HL-60 (cell line): ENCODE data around the gene RAB8B.

Experiments used
- GABPA ChIP-seq: IDR thresholded peaks from 2 replicates; pipeline ENCODE4 v1.6.1; 2012; ENCODE audit warnings: low read depth
- POLR2AphosphoS5 ChIP-seq: IDR thresholded peaks from 2 replicates; pipeline ENCODE4 v1.6.1; 2012; ENCODE audit warnings: low read depth
- SPI1 ChIP-seq: IDR thresholded peaks from 2 replicates; pipeline ENCODE4 v1.6.1; 2012; ENCODE audit warnings: low read depth, mild to moderate bottlenecking, borderline replicate concordance
- TF ChIP-seq, protein P1 (sequence below): IDR thresholded peaks from one replicate; pipeline ENCODE4 v1.5.1; 2011; ENCODE audit warnings: low read length, control low read depth, inconsistent platforms; ENCODE audit not compliant: insufficient read depth
- TF ChIP-seq, protein P2 (sequence below): IDR thresholded peaks from 2 replicates; pipeline ENCODE4 v1.6.1; 2012; ENCODE audit warnings: low read depth; ENCODE audit not compliant: insufficient replicate concordance

DNA sequence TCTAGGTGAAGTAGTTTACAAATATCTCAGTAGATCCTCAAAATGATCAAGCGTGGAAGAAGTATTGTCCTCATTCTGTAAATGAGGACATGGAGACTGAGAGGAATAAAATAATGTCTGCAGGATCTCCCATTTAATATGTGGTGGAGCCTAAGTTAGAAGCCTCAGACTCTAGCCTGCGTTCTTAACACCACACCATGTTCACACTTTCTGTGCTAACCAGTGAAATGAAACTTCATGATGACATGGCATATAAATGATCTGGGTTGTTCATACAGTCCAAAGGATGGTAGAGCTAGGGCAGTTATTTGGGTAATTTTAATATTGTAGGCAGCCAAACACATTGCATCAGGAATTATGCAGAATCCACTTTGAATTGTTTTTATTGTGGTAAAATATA is 62.9 kb downstream of the RAB8B start:
- TF ChIP-seq, protein P1, sequence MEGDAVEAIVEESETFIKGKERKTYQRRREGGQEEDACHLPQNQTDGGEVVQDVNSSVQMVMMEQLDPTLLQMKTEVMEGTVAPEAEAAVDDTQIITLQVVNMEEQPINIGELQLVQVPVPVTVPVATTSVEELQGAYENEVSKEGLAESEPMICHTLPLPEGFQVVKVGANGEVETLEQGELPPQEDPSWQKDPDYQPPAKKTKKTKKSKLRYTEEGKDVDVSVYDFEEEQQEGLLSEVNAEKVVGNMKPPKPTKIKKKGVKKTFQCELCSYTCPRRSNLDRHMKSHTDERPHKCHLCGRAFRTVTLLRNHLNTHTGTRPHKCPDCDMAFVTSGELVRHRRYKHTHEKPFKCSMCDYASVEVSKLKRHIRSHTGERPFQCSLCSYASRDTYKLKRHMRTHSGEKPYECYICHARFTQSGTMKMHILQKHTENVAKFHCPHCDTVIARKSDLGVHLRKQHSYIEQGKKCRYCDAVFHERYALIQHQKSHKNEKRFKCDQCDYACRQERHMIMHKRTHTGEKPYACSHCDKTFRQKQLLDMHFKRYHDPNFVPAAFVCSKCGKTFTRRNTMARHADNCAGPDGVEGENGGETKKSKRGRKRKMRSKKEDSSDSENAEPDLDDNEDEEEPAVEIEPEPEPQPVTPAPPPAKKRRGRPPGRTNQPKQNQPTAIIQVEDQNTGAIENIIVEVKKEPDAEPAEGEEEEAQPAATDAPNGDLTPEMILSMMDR: no peak
- TF ChIP-seq, protein P2, sequence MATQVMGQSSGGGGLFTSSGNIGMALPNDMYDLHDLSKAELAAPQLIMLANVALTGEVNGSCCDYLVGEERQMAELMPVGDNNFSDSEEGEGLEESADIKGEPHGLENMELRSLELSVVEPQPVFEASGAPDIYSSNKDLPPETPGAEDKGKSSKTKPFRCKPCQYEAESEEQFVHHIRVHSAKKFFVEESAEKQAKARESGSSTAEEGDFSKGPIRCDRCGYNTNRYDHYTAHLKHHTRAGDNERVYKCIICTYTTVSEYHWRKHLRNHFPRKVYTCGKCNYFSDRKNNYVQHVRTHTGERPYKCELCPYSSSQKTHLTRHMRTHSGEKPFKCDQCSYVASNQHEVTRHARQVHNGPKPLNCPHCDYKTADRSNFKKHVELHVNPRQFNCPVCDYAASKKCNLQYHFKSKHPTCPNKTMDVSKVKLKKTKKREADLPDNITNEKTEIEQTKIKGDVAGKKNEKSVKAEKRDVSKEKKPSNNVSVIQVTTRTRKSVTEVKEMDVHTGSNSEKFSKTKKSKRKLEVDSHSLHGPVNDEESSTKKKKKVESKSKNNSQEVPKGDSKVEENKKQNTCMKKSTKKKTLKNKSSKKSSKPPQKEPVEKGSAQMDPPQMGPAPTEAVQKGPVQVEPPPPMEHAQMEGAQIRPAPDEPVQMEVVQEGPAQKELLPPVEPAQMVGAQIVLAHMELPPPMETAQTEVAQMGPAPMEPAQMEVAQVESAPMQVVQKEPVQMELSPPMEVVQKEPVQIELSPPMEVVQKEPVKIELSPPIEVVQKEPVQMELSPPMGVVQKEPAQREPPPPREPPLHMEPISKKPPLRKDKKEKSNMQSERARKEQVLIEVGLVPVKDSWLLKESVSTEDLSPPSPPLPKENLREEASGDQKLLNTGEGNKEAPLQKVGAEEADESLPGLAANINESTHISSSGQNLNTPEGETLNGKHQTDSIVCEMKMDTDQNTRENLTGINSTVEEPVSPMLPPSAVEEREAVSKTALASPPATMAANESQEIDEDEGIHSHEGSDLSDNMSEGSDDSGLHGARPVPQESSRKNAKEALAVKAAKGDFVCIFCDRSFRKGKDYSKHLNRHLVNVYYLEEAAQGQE: no peak
- TF ChIP-seq POLR2AphosphoS5: no peak
- TF ChIP-seq GABPA: no peak
- no peak for TF ChIP-seq SPI1
